ENCODE data around the gene TSPAN3.

TSPAN3 gene

GRCh38 chr15:77070495-77071304, at the start of gene TSPAN3:
Gene TSPAN3 (minus strand): TSS chr15:77071109. CDS start chr15:77070954, 155 bp downstream.
- DNase-seq, result peak; percentile 86 to 93

DNA sequence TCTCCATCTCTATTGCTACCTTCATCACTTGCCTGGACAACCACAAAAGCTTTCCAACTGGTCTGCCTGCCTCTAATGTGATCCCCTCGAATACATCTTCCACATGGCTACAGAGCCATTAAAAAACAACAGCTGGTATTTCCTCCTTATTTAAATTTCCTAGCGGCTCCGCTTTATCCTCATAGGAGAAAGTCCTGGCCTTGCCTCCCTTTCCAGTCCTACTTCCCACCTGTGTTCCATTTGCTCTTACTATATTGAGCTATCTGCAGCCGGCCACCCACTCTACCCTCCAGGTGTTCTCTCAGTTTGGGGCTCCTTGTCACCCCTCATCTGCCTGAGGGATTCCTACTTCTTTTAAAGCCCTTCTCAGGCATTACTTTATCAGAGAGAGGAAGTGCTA, 49.7 kb upstream of the TSPAN3 start:
- DNase-seq, result no peak

GRCh38 chr15:77119446-77119845, 48.5 kb upstream of the TSPAN3 start:
- no peak for DNase-seq

- DNase-seq, result peak; percentile 18 to 85
Measured at GRCh38 chr15:77118882-77119321, 48.0 kb upstream of the TSPAN3 start.

DNA sequence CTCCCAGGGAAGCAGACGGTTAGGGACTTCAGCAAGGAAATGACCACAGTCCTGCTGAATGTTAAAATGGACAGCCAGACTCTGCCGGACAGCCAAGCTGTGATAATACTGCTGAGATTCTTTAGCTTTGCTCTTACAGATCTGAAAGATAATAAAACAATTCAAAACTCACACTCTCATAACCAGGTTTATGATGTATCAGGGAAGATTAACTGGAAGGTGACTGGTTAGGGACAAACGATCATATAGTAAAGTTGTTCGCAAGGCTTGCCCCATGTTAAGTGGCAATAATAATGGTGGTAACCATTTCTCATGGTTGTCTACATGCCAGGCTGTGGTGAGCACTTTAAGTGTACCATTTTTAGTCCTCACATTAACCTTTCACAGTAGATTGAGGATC, 44.3 kb upstream of the TSPAN3 start:
- no peak for DNase-seq

DNA sequence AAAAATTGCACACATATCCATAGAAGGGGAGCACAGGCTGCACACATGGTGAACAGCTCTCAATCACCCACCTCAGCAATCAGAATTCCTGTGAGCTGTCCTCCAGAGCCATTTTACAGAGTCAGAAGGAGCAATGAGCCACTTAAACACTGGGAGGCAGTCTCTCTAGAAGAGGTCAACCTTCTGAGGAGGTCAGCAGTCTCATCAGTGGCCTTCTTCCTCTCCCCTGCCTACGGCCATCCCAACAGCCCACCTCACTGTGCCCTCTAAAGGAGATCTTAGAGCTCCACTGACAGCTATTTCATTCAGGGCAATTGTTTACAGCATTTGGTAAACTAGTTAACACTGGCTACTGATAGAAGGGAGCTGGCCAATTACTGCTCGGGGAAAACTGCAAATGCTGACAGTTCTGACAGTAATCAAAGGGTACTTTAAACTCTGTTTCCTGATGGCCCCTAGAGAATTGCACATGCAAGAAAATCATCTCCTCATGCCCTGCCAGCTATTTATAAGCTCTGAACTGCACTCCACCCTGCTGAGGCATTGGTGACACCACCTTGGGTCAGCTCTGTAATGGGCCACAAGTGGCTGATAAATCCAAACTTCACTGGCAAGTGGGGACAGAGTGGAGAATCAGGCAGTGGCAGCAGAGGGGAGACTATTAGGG, 42.1 kb upstream of the TSPAN3 start:
- no peak for DNase-seq

DNA sequence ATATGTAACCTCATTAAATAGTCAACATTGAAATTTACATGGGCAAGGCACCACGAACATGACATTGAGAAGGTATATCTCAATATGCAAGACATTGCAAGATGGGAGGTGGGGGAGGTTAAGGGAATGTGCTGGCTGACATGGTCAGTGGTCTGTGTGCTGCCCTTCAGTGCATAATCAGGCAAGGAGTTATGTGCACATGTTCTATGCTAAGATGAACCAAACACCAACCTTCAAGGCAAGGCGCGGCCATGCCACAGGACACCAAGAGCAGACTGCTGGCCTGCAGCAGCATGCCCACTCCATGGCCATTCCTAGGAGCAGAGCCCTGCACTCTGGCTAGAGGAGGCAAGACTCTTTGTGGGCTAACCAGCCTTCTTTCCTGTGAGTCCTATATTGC, 40.9 kb upstream of the TSPAN3 start:
- no peak for DNase-seq

- DNase-seq, result peak in 1 of 2 donors; percentile 53
Measured at GRCh38 chr15:77107531-77108355, 36.8 kb upstream of the TSPAN3 start.

DNA sequence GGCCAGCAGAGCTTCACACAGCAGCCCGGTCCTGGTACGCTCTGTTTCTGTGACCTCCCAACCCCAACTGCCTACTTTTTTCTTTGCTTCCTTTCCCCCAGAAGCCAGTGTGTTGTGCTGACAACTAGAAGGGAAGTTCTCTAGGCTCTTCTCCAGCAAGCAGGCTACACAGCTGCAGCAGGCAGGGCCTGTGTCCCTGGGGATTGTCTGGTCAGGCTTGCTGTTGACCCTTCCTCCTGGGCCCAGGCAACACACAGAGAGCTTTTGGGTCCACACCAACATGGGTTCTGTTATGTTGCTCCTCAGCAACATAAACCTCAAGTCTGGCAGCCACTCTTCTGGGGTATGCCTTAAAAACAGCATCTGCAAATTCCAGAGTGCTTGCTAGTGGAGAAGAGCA, 36.2 kb upstream of the TSPAN3 start:
- no peak for DNase-seq

- no peak for DNase-seq
Measured at GRCh38 chr15:77104155-77104554, 33.2 kb upstream of the TSPAN3 start.

DNA sequence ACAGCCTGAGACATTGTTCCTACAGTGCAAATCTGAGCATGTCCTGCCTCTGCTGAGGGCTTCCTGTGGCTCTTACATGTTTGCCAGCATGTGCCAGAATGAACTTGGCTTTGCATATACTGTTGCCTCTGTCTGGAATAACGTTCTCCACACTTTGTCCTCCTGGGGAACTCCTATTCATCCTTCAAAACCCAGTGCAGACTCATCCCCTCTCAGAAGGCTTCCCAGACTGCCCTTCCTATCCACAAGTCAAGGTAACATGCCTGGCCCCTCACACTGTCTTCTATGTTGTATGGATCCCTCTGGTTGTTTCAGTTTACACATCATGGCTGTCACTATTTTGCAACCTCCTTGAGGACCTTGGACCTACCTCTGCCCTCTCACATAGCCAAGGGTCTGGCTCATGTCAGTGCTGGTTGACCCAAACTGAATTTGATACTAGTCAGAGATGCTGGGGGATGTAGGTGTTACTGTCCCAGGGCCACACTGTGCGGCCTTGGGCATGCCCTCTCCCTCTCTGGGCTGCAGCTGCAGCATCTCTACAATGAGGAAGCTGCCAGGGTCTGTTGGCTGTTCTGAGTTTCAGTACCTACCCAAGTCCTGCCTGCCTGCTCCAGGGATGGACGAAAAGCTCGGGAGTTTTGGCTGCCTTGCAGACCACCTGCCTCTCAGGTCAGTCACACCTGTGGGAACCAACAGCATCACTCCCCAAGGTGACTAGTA, 29.0 kb upstream of the TSPAN3 start:
- no peak for DNase-seq

DNA sequence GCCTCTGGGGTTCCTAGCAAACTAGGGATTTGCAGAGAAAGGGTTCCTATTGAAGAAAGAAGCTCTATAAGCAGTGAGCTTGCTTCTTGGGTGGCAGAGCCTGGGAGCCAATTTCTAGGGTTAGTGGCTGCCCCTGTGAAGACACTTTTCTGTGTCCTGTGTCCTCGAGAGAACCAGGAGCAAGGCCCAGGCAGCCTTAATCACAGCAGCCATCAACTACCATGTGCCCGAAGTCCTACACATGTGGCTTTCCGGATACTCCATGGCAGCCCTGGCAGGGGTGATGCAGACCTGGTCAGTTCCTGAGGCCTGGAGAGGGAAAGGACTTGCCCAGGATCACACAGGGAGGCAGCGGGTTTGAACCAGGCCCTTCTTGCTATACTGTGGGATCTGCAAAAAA, 27.7 kb upstream of the TSPAN3 start:
- DNase-seq, result no peak

DNA sequence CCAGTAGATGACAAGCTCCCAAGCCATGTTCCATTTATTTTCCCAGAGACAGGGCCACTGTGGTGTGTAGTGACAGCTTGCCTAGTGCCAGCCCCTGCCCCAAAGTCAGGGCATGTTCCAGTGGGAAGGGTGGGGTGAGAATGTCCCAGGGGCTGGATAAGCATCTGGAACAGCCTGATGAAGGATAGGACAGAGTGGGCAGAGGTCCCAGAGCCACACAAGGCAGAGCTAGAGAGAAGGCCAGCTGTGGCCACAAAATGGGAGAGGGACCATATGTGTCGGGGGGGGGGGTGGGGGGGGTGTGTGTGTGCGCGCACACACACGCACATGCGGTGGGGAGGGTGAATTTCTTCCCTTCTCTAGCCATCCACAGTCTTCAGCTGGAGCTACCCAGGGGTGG, 27.0 kb upstream of the TSPAN3 start:
- DNase-seq, result no peak

- no peak for DNase-seq
Measured at GRCh38 chr15:77097248-77097721, 26.4 kb upstream of the TSPAN3 start.

- no peak for DNase-seq
Measured at GRCh38 chr15:77096541-77096940, 25.6 kb upstream of the TSPAN3 start.

DNA sequence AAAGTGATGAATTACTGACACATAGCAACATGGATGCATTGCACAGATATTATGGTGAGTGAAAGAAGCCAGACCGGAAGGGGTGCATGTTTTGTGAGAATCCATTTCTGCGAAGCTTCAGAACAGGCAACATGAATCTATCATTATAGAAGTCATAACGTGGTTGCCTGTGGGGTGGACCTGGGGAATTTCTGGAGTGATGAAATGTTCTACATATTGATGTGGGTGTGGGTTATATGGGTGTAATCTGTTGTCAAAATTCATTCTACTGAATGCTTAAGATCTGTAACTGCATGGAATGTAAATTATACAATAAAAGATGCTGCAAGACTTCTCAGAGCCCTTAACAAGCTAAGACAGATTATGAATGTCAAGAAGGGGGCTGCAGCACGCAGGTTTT, 25.2 kb upstream of the TSPAN3 start:
- DNase-seq, result no peak

DNA sequence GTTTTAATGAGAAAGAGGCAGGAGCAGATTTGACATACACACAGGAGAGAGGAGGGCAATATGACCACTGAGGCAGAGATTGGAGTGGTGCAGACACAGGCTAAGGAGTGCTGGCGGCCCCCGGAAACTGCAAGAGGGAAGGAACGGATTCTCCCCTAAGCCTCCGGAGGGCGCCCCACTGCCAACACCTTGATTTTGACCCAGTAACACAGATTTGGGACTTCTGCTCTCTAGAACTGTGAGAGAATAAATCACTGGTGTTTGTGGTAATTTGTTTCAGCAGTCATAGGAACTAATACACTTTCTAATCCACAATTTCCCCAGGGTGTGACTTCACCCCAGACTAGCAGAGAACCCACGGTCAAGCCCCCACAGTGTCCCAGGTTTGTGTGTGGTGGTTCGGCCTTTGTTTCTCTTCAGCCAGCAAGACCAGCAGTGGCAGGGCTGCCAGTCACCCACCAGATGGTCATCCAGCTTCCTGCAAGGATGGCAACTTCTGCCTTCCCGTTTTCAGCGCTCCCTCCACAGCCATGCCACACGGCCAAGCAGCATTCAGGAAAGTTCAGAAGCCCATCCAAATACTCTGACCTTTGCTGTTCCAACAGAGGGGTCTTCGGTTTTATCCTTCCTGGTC, 23.6 kb upstream of the TSPAN3 start:
- DNase-seq, result no peak

GRCh38 chr15:77093436-77093835, 22.5 kb upstream of the TSPAN3 start:
- no peak for DNase-seq

DNA sequence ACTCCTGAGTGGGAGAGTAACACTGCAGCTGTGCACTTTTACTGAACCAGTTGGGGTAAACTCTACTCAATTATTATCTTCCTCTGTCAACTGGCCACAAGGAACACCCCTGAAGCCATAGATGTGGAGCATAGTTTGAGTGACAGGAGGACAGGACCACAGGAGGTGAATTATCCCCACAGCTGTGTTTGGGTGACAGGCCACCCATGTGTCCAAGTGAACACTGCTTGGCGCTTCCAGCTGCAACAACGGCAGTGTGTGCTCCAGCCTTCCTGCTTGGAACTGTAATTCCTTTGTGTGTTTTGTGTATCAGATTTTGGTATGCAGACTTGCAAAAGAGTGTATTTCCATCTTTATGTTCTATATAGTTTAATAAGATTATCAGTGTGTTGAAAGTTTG, 20.2 kb upstream of the TSPAN3 start:
- no peak for DNase-seq

- no peak for DNase-seq
Measured at GRCh38 chr15:77087213-77087612, 16.3 kb upstream of the TSPAN3 start.

GRCh38 chr15:77085297-77085696, 14.4 kb upstream of the TSPAN3 start:
- DNase-seq, result no peak

DNA sequence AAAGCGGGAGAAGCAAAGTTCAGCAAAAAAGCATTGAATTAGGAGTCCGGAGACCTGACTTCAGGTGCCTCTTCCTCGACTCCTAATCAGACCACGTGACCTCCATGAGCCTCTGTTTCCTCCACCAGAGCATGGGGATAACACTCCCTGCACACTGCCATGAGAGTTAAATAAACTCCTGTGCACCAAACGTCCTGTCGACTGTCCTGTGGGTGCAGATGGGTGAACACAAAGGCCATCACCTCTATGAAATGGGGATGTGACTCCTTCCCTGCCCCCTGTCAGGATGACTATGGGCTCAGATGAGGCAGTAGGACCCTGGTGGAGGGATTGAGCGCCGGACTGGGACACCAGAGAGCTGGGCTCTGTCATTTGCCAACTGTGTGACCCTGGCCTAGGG, 13.5 kb upstream of the TSPAN3 start:
- DNase-seq, result no peak

Data from hippocampal formation (tissue), 2 donors.